Breast epithelium (tissue), 3 donors: Measurements from ENCODE around the gene TBC1D20.

Experiments
- POLR2A ChIP-seq: fragments of 450-650 bp; IDR thresholded peaks from one replicate; pipeline ENCODE4 v1.6.1; 2016; ENCODE audit warnings: antibody characterized with exemption, mild to moderate bottlenecking, moderate library complexity
- POLR2AphosphoS5 ChIP-seq, 3 donors: sonication (generic); formaldehyde crosslinking; IDR thresholded peaks; one replicate each; pipeline ENCODE4 v1.6.1; 2017; ENCODE audit warnings: antibody characterized with exemption in 3 of 3
- TF ChIP-seq, protein P1 (sequence below), 3 donors: fragments of 450-650 bp; IDR thresholded peaks; one replicate each; pipeline ENCODE4 v1.5.1; 2016 to 2017; ENCODE audit warnings: antibody characterized with exemption in 3 of 3, mild to moderate bottlenecking in 3 of 3, moderate library complexity in 3 of 3

DNA sequence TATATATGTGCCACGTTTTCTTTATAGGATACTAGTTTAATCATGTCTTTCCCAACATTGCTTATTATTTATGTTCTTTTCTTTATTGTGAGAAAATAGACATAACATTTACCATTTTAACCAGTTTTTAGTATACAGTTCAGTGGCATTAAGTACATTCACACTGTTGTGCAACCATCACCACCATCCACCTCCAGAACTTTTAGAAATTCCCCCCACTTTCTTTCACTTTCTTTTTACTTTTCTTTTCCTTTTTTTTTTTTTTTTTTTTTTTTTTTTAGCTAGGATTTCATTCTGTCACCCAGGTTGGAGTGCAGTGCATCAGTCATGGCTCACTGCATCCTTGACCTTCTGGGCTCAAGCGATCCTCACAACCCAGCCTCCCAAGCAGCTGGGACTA, 35.8 kb downstream of the TBC1D20 start:
- TF ChIP-seq, protein P1, sequence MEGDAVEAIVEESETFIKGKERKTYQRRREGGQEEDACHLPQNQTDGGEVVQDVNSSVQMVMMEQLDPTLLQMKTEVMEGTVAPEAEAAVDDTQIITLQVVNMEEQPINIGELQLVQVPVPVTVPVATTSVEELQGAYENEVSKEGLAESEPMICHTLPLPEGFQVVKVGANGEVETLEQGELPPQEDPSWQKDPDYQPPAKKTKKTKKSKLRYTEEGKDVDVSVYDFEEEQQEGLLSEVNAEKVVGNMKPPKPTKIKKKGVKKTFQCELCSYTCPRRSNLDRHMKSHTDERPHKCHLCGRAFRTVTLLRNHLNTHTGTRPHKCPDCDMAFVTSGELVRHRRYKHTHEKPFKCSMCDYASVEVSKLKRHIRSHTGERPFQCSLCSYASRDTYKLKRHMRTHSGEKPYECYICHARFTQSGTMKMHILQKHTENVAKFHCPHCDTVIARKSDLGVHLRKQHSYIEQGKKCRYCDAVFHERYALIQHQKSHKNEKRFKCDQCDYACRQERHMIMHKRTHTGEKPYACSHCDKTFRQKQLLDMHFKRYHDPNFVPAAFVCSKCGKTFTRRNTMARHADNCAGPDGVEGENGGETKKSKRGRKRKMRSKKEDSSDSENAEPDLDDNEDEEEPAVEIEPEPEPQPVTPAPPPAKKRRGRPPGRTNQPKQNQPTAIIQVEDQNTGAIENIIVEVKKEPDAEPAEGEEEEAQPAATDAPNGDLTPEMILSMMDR (IDR thresholded peaks at IDR 0.05) = no peak
- TF ChIP-seq POLR2AphosphoS5 (IDR thresholded peaks at IDR 0.05) = no peak
- TF ChIP-seq POLR2A = no peak
